ENCODE results near the gene UBE2R2. TPM values are rescaled to one million over a fixed set of nuclear protein-coding genes. Genes with fewer than 3 reads are reported as not detected.

UBE2R2 gene
- total RNA-seq, 2 experiments from 2014 or later, result 13.7 to 57.3 TPM

DNA sequence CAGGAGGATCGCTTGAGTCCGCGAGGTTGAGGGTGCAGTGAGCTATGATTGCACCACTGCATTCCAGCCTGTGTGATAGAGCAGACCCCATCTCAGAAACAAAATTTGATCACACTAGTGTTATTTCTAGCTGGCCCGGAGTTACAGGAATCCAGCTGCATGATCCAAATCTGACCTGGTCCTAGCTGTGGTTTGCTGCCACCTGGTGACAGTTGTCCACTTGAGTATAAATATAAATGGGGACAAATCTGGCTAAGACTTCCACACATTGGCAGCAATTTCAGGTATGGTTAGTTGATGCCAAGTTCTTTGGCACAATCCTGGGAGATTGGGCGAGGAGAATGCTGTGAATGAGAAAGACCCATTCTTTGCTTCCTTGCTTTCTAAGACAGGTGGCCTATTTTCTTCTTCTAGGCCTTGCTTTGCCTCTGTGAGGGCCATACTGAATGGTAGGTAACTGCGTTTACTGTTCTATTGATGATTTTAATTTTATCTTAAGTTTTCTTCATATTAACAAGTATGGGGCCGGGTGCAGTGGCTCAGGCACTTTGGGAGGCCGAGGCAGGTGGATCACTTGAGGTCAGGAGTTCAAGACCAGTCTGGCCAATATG, 35.4 kb downstream of the UBE2R2 start:
- Histone ChIP-seq H3K79me2 (ENCODE audit: insufficient read depth, low read depth, low read length) (peaks cover 98% of the 10 kb centered on the region), H3K4me1 (ENCODE audit: insufficient read depth, low read length, poor library complexity, severe bottlenecking) (peaks cover 53% of the 10 kb centered on the region), H3K4me3 (ENCODE audit: low read depth, low read length, poor library complexity, severe bottlenecking) (no peak overlapping the region), H3K27ac (ENCODE audit: low read depth, low read length, poor library complexity, severe bottlenecking) (peak overlapping the region; percentile 31), H4K20me1 (ENCODE audit: insufficient read depth, low read length) (peaks cover 11% of the 10 kb centered on the region), H2AFZ (ENCODE audit: low read length) (no peak overlapping the region), H3K4me2 (ENCODE audit: low read length) (peak overlapping the region; percentile 31), H3K9me2 (ENCODE audit: insufficient read depth, low read length) (no peaks in the 10 kb centered on the region), H3K36me3 (ENCODE audit: insufficient read depth, low read length) (peaks cover 41% of the 10 kb centered on the region), H3K9me3 (ENCODE audit: low read length) (no peaks in the 10 kb centered on the region)
- intact Hi-C loops (cut with micrococcal nuclease; ENCODE audit: unreplicated experiment), result loop anchor here (1.0 to 5.0 kb wide), 2 partner anchors 37 to 115 kb away; no protein-coding TSS in a partner anchor
- DNase-seq (ENCODE audit: low spot score), result peak; percentile 74
- BruUV-seq (replicated peaks), result no TSS peak
- CTCF ChIA-PET (ENCODE audit: unreplicated experiment), result interaction anchor here (1.1 kb wide), 1 partner anchor 38 kb away, joined by 3 read pairs; no protein-coding TSS in a partner anchor
- TF ChIP-seq, protein P1, sequence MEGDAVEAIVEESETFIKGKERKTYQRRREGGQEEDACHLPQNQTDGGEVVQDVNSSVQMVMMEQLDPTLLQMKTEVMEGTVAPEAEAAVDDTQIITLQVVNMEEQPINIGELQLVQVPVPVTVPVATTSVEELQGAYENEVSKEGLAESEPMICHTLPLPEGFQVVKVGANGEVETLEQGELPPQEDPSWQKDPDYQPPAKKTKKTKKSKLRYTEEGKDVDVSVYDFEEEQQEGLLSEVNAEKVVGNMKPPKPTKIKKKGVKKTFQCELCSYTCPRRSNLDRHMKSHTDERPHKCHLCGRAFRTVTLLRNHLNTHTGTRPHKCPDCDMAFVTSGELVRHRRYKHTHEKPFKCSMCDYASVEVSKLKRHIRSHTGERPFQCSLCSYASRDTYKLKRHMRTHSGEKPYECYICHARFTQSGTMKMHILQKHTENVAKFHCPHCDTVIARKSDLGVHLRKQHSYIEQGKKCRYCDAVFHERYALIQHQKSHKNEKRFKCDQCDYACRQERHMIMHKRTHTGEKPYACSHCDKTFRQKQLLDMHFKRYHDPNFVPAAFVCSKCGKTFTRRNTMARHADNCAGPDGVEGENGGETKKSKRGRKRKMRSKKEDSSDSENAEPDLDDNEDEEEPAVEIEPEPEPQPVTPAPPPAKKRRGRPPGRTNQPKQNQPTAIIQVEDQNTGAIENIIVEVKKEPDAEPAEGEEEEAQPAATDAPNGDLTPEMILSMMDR (conservative IDR thresholded peaks at IDR 0.05; ENCODE audit: low read length), result peak; percentile 83
- TF ChIP-seq EZH2phosphoT487 (IDR thresholded peaks at IDR 0.05; ENCODE audit: borderline replicate concordance, low read depth, low read length), result no peak
- POLR2A ChIA-PET, result interaction anchor here (1.0 to 1.2 kb wide), 2 partner anchors 9 to 44 kb away, joined by 3 to 10 read pairs; no protein-coding TSS in a partner anchor

- no TSS peak for BruUV-seq (replicated peaks)
- 0 out of 2 replicates have a peak, but pooled peaks cover 1% of the 10 kb centered on the region for H4K20me1 ChIP-seq (ENCODE audit: insufficient read depth, low read length)
- DNase-seq (ENCODE audit: low spot score), result no peak
- no peak overlapping the region for H3K4me3 ChIP-seq (ENCODE audit: low read depth, low read length, poor library complexity, severe bottlenecking)
- ChIA-PET POLR2A (interaction anchor here (0.7 to 1.0 kb wide), 2 partner anchors 19 to 34 kb away, joined by 3 to 4 read pairs; no protein-coding TSS in a partner anchor), CTCF (ENCODE audit: unreplicated experiment) (no interaction called here)
- TF ChIP-seq, protein P1 (conservative IDR thresholded peaks at IDR 0.05; ENCODE audit: low read length), result no peak
- TF ChIP-seq EZH2phosphoT487 (IDR thresholded peaks at IDR 0.05; ENCODE audit: borderline replicate concordance, low read depth, low read length), result no peak
- H3K4me2 ChIP-seq (ENCODE audit: low read length), result no peak overlapping the region
- peaks cover 46% of the 10 kb centered on the region for H3K36me3 ChIP-seq (ENCODE audit: insufficient read depth, low read length)
- H2AFZ ChIP-seq (ENCODE audit: low read length), result no peak overlapping the region
- peaks cover 99% of the 10 kb centered on the region for H3K79me2 ChIP-seq (ENCODE audit: insufficient read depth, low read depth, low read length)
- no peaks in the 10 kb centered on the region for H3K9me2 ChIP-seq (ENCODE audit: insufficient read depth, low read length)
- no peaks in the 10 kb centered on the region for H3K9me3 ChIP-seq (ENCODE audit: low read length)
- intact Hi-C loops (cut with micrococcal nuclease; ENCODE audit: unreplicated experiment), result no loop called here
- H3K4me1 ChIP-seq (ENCODE audit: insufficient read depth, low read length, poor library complexity, severe bottlenecking), result peaks cover 64% of the 10 kb centered on the region
- no peak overlapping the region for H3K27ac ChIP-seq (ENCODE audit: low read depth, low read length, poor library complexity, severe bottlenecking)
These were observed 39.3 kb downstream of the UBE2R2 start for GRCh38 chr9:33856247-33856646.

- H3K4me2 ChIP-seq (ENCODE audit: low read length), result no peak overlapping the region
- H2AFZ ChIP-seq (ENCODE audit: low read length), result no peak overlapping the region
- H3K9me2 ChIP-seq (ENCODE audit: insufficient read depth, low read length), result no peaks in the 10 kb centered on the region
- TF ChIP-seq, protein P1 (conservative IDR thresholded peaks at IDR 0.05; ENCODE audit: low read length), result no peak
- TF ChIP-seq EZH2phosphoT487 (IDR thresholded peaks at IDR 0.05; ENCODE audit: borderline replicate concordance, low read depth, low read length), result no peak
- ChIA-PET POLR2A (interaction anchor here (1.1 to 2.5 kb wide), 3 partner anchors 10 to 43 kb away, joined by 3 to 6 read pairs (median 6); no protein-coding TSS in a partner anchor), CTCF (ENCODE audit: unreplicated experiment) (no interaction called here)
- DNase-seq (ENCODE audit: low spot score), result no peak
- H4K20me1 ChIP-seq (ENCODE audit: insufficient read depth, low read length), result no peaks in the 10 kb centered on the region
- peaks cover 41% of the 10 kb centered on the region for H3K36me3 ChIP-seq (ENCODE audit: insufficient read depth, low read length)
- BruUV-seq (replicated peaks), result no TSS peak
- intact Hi-C loops (cut with micrococcal nuclease; ENCODE audit: unreplicated experiment), result no loop called here
- peaks cover 69% of the 10 kb centered on the region for H3K4me1 ChIP-seq (ENCODE audit: insufficient read depth, low read length, poor library complexity, severe bottlenecking)
- no peak overlapping the region for H3K4me3 ChIP-seq (ENCODE audit: low read depth, low read length, poor library complexity, severe bottlenecking)
- H3K9me3 ChIP-seq (ENCODE audit: low read length), result no peaks in the 10 kb centered on the region; the same call in 1 of the 2 replicates
- peaks cover 99% of the 10 kb centered on the region for H3K79me2 ChIP-seq (ENCODE audit: insufficient read depth, low read depth, low read length)
- no peak overlapping the region for H3K27ac ChIP-seq (ENCODE audit: low read depth, low read length, poor library complexity, severe bottlenecking)
These were observed 41.5 kb downstream of the UBE2R2 start for GRCh38 chr9:33858423-33858822.

Measured in OCI-LY7 (cell line).